DOHH2 (cell line): ENCODE results near the gene MRTFB.

Experiments
- EZH2phosphoT487 ChIP-seq: fragments of 200-600 bp; sonication (generic); IDR thresholded peaks from 2 replicates; pipeline ENCODE4 v1.6.1; 2017; ENCODE audit warnings: borderline replicate concordance, mild to moderate bottlenecking, antibody characterized with exemption, low read length, moderate library complexity, mixed read lengths
- TF ChIP-seq, protein P1 (sequence below): fragments of 200-600 bp; sonication (generic); IDR thresholded peaks from one replicate; pipeline ENCODE4 v1.5.1; 2014; ENCODE audit warnings: antibody characterized with exemption, mild to moderate bottlenecking, low read depth, low read length; ENCODE audit not compliant: poor library complexity, severe bottlenecking

DNA sequence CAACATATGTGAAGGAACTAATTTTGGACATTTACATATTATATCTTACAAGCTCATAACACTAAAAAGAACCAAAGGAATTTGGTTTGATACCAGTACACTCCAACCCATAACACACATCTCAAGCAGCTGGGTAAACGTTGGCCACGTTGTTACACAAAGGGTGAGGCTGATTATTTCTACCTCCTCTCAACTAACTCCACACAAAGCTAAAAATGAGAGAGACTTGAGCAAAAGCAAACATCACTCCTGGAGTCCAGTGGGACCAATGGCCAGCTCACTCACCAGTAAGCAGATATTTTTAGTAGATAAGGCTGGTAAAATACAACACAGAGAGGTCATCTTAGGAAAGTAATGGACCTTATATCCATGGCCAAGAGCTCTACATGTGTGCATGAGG, 207.6 kb downstream of the MRTFB start:
- TF ChIP-seq, protein P1, sequence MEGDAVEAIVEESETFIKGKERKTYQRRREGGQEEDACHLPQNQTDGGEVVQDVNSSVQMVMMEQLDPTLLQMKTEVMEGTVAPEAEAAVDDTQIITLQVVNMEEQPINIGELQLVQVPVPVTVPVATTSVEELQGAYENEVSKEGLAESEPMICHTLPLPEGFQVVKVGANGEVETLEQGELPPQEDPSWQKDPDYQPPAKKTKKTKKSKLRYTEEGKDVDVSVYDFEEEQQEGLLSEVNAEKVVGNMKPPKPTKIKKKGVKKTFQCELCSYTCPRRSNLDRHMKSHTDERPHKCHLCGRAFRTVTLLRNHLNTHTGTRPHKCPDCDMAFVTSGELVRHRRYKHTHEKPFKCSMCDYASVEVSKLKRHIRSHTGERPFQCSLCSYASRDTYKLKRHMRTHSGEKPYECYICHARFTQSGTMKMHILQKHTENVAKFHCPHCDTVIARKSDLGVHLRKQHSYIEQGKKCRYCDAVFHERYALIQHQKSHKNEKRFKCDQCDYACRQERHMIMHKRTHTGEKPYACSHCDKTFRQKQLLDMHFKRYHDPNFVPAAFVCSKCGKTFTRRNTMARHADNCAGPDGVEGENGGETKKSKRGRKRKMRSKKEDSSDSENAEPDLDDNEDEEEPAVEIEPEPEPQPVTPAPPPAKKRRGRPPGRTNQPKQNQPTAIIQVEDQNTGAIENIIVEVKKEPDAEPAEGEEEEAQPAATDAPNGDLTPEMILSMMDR: no peak
- TF ChIP-seq EZH2phosphoT487: no peak
